Fibroblast of skin of right quadriceps (primary cell): ENCODE data around the gene DDX23.

Experiments
- DNase-seq: peaks from one replicate; pipeline ENCODE4 v3.0.0-alpha.2; 2013

DDX23 gene

DNA sequence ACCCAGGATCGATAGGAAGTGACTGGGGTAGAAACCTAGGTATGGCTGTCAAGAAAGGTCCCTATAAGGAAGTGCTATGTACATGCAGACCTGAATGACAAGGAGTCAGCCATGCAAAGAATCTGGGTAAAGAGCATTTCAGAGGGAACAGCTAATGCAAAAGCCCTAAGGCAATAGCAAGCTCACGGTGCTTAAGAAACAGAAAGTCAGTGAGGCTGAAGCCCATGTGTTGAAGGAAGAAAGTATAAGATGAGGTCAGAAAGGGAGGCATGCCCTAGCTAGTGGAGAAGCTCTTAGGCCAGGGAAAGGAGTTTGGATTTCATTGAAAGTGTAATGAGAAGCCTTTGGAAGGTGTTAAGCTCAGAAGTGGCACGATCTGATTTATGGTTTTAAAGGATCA, 57.1 kb downstream of the DDX23 start:
- DNase-seq = no peak

DNA sequence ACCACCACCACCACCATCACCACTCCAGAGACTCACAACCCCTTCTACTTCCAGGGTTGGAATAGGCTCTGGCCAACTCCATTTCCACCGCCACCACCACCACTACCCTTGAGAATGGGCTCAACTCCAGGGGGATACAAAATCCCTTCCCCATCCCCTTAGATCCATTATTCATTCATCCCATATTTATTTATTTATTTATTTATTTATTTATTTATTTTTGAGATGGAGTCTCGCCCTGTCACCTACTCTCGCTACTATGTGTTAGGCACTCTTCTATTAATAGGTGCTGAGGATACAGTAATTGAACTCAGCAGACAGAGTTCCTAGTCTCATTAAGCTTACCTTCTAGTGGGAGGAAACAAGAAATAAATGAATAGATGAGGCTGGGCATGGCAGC, 58.3 kb downstream of the DDX23 start:
- no peak for DNase-seq

DNA sequence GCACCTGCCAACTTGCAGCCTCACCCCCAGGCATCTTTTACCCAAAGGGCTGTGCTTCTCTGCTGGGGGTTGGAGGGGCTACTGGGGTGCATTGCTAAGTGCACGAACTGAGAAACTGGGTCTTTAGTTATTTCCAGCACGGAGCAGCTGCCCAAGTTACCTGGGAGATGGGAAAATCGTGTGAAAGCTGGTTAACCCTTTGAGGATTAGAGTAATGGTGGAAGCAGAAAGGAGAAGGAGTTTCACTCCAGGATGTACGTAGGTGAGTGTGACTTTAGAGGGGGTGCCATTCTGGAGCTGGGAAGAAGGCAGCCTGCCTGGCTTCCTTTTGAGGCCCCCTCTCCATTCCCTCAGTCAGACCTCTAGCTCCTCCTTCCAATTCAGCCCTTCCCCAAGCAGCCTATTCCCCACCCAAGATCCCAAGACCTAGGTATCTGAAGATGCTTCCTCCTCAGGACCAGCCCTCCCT, 62.1 kb downstream of the DDX23 start:
- no peak for DNase-seq

DNA sequence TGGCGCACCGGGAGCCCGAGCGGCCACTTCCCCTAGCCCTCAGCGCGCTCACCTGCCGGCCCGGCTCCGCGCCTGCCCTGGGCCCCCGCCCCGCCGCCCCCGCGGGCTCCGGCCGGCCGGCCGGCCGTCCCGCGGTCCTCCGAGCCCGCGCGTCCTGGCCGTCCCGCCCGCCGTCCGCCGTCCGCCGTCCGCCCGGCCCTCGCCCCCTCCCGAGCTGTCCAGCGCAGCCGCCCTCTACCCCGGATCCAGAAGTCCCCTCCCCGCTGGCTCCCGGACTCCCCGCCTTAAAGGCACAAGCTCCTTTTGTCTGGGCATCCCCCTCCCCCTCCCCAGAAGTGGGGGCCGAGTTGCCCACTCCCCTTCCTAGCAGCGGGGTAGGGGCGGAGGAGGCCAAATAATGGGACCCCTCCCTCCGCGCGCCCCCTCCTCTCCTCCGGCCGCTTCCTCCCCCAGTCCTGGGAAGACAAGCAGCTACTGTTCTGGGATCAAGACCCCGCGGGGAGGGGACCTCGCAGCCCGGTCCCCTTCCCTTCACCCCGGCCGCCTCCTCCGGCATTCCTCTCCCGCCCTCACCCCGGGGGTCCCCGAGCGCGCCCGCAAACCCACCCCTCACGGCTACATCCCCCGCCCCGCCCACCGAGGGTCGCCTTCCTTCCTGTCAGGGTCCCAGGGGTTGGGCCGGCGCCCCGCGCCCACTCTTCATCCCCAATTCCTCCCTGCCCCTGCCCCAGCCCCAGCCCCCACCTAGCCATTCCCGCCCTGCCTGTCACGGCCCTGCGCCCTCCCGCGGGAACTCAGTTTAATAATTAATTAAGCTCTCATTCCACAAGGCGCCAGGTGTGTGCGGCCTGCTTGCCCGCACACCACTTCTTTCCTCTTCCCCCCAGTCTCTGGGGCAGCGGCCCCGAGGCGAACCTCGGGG, 62.8 kb downstream of the DDX23 start, which contains the start of gene ADCY6:
Gene ADCY6, minus strand, starts transcription at position 236 of the 922 bp plus-strand sequence. CDS start 5,655 bp downstream, outside the sequence.
- peak; percentile 62 for DNase-seq

DNA sequence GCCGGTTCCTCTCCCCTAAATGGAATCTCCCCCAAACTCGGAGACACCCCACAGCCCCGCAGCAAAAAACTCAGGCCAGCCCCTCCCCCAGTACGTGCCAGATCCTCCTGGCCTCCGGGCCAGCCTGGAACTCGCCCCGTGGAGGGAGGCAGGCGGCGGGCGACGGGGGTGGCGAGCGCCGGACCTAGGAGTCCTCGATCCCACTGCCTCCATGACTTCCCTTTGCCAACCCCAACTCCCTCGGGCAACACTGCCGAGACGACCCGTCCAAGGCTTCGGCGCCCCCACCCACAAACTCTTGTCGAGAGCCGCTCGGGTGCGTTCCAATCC, 63.5 kb downstream of the DDX23 start:
- no peak for DNase-seq

DNA sequence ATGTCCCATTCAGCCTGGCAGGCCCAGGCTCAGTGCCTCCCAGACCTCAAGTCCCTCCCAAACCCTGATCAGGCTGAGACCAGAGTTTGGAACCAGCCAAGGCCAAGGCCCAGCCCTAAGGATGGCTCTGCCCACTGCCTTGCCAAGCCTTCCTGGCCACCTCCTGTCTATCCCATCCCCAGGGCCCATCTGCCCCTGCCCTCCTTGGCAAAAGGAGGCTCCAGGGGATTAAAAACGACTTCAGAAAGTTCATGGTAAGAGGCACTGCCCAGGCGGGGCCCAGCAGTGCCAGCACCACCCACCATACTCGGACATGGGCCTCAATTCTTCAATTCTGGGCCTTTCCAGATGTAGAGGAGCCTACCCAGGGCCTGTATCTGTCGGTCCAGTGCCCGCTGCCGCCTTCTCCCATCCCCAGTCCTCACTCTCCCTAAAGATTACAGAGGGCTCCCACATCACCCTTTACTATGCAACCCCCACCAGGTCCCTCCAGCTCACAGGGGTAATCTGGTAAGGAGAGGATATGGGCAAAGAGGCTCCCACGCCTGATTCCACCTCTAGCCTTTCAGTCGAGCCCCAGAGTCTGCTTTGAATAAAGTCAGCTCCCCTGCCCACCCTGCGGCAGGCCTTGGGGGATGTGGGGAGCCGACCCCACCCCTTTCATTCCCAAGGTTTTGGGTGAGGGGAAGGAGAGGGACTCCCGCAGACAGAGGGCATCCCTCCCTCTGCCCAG, 64.0 kb downstream of the DDX23 start:
- no peak for DNase-seq

DNA sequence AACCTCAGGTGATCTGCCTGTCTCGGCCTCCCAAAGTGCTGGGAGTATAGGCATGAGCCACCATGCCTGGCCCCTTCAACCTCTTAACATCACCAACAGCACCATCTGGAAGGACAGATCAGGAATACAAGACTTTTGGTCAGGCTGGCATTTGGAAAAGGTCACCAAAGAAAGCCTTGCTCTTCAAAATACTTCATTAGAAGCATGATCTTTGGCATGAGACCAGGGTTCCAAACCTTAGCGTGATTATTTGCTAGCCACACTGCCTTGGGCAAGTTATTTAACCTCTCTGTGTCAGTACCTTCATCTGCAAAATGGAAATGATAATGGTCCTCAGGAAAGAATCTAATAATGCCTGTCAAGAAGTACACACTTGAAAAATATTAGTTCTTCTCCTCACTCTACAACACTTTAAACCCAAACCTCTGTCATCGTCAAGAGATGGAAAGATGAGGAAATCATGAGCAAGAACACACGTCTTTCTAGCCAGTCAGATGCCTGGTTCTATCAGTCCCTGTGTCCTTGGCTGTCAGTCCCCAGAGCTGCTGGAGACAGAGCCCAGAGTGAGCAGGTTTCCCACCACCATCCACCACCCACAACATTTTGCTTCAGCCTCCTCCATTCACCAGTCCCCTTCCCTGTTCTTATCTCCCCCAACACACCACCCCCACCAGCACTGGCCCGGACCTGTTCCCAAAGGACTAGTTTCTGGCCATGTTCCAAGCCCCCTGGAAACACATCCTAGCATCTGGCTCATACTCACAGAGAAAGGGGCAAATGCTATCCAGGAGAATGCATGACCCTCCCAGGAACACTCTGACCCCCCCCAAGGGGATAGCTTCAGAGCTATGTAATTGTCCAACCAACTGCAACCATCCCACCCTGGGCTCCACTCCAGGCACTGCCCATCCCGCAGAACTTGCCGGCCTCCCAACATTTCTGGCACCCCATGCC, 65.1 kb downstream of the DDX23 start:
- DNase-seq = no peak

DNA sequence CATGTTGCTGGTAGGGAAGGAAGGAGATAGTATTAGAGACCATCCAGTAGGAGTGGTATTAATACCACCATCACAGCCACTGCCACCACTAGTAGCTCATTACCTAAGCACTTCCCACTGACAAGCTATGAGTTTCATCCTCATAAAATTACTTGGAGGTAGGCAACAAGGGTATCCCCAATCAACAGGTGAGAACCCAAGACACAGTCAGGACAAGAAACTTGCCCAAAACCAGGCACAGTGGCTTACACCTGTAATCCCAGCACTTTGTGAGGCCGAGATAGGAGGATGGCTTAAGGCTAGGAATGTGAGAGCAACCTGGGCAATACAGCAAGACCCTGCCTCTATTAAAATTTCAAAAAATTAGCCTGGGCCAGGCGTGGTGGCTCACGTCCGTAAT, 68.5 kb downstream of the DDX23 start:
- DNase-seq = no peak

DNA sequence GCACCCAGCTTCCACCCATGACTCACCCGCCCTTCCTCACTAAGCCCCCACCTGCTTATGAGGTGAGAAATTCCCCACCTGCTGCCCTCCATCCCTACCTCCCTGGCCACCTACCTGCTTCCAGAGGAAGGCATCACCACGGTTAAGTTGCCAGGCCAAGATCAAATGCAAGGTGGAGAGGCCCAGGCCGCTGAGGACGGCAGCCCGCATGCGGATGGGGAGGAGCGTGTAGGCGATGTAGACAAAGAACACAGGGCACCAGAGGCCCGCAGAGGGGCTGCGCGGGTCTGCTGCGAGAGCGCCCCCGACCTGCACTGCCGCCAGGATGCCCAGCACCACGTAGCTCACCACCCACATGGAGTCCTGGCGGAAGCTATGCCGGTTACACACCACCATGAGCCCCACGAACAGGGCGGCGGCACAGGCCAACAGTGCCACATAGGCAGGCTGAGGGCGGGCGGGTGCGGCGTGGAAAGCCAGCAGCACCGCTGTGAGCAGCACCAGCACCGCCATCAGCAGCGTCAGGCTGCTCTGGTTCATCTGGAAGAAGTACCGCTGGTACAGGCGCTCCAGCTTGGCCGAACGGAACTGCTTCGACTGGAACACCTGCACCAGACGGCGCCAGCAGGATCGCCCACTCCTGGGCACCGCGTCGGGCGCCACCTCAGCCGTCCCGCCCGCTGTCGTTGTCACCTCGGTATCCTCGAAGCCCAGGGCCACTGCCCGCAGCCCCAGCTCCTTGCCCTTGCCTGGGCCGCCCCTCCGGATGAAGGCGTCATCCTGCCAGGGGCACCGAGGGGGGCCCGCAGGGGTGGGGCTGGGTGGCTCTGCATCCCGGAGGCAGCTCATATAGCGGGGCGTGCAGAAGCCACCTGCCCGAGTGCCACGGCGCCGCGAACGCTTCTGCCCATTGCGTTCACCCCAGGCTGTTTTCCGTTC, 69.2 kb downstream of the DDX23 start:
- DNase-seq = no peak

DNA sequence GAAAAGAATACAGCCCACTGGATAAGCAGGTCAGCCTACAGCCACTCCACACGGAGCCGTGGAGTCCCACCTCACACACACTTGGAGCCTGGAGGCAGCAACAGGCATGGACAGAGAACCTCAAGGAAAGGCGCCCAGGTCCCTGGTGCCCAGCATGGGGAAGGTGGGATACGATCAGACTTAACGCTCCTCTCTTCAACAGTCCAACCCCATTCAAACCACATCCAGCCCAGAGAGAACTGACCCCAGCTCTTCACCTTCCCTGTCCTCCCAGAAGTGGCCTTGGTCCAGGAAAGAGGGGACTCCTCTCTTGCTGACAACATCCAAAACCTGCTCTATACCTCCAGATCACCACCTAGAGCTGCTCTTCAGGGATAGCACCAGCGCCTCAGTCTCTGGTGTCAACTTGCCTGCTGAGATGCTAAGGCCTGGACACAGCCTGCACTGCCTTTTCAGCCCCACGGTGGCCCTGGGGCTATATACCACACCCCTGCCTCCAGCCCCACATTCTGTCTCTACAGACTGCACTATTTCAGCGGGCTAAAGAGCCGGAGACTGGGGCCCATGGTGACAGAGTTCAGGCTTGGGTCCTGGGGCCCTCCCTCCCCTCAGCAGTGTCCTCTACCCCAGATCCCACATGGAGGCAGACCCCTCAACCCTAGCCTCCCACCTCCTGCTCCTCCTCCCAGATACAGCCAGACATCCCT, 70.1 kb downstream of the DDX23 start:
- DNase-seq = no peak

DNA sequence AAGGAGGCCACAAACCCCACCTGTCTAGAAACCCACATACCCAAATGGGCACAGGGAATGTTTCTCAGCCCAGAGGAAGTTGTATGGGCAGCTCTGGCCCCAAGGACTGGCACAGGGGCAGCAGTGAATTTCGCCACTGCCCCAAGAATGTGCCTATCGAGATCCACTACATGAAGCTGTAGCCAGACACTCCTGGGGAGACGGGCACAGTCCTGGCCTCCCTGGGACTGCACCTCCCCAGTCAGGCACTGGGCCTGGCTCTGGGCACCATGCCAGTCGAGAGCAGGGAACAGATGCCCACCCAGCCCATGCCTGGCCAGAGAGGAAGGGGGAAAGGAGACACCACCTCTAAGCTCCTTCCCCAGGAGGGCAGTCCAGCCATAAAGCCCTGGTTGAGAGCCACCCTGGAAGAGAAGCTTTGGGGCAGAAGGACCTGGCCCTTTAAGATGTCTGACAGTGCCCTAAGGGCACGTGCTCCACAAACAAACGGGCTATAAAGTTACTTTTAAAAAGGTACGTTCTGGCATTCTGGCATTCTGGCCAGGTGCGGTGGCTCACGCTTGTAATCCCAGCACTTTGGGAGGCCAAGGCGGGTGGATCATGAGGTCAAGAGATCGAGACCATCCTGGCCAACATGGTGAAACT, 71.5 kb downstream of the DDX23 start:
- no peak for DNase-seq

DNA sequence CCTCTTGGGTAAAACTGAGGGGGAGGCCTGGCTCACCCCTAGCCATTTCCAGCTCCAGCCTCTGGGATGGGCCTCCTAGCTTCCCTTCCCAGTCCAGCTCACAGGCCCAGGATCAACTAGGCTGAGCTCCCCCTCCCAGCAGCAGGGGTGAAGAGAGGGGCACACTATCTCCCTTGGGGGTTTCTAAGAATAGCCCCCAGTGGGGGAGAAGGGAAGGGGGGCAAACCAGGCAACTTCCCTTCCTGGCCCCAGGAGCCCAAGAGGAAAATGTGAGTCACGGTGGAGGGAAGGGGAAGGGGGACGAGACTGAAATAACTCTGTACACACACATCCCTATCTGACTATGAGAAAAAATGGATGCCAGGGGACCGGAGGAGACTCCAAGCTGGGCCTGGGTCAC, 72.1 kb downstream of the DDX23 start:
- DNase-seq = peak; percentile 97
